Endothelial cell of umbilical vein (primary cell): ENCODE data around the gene SLC12A3. TPM values are rescaled to one million over a fixed set of nuclear protein-coding genes. Genes with fewer than 3 reads are reported as not detected.

Experiments
- BruUV-seq: library from RNA; stranded (reverse); fragments of 400-500 nt; replicated peaks from 2 replicates; lab custom pipeline; 2021; lab: Mats Ljungman, UMichigan
- CTCF ChIA-PET: fragments of 300-600, 350-600 bp; sonication (Branson Sonifier 250); formaldehyde crosslinking; loops from one replicate; lab custom pipeline; 2021; ENCODE audit warnings: antibody characterized with exemption, inconsistent platforms; lab: Charles Lee
- POLR2A ChIA-PET: fragments of 300-600, 350-600 bp; sonication (Branson Sonifier 250); formaldehyde crosslinking; loops from one replicate; lab custom pipeline; 2021; ENCODE audit warnings: antibody characterized with exemption, inconsistent platforms; lab: Charles Lee
- DNase-seq: peaks from one replicate; pipeline ENCODE4 v3.0.0-alpha.2; 2011; ENCODE audit warnings: low read depth, low spot score
- FAIRE-seq: peaks from 2 replicates; lab custom pipeline; 2011; peaks lifted over from hg19 to GRCh38; lab: Jason Lieb, UNC
- H2AFZ ChIP-seq: 2 replicates; pipeline ENCODE4 v1.6.0; 2012; ENCODE audit warnings: low read depth, low read length, control low read depth, inconsistent platforms
- H3K27ac ChIP-seq: 2 replicates; pipeline ENCODE4 v1.5.1; 2011; ENCODE audit warnings: low read depth, mild to moderate bottlenecking, control low read depth, low read length, moderate library complexity; ENCODE audit not compliant: insufficient read depth
- H3K27me3 ChIP-seq, 2 experiments: 2 replicates each; pipeline versions ENCODE4 v1.6.0 to v1.6.1; 2011; ENCODE audit warnings: low read length in 2 of 2, mixed read lengths in 1 of 2; ENCODE audit not compliant: control insufficient read depth in 2 of 2, insufficient read depth in 2 of 2
- H3K36me3 ChIP-seq, 2 experiments: 2 replicates in 1 of 2; 3 replicates in 1 of 2; pipeline ENCODE4 v1.5.1; 2011; ENCODE audit warnings: low read length in 2 of 2, mild to moderate bottlenecking in 1 of 2, moderate library complexity in 1 of 2; ENCODE audit not compliant: control insufficient read depth in 2 of 2, insufficient read depth in 2 of 2; ENCODE audit errors: extremely low read depth in 1 of 2
- H3K4me1 ChIP-seq: 3 replicates; pipeline ENCODE4 v1.5.1; 2011; ENCODE audit warnings: mild to moderate bottlenecking, low read length; ENCODE audit not compliant: control insufficient read depth, insufficient read depth; ENCODE audit errors: extremely low read depth
- H3K4me2 ChIP-seq: 2 replicates; pipeline ENCODE4 v1.6.1; 2011; ENCODE audit warnings: low read length, control low read depth, mixed read lengths; ENCODE audit not compliant: insufficient read depth
- H3K4me3 ChIP-seq, 3 experiments: fragments of 200-600 bp in 1 of 3; sonication (generic), shearing (Covaris generic) in 1 of 3; replicated peaks in 1 of 3; 2 replicates each; pipeline ENCODE4 v1.5.1; 2011 to 2016; ENCODE audit warnings: control low read depth in 3 of 3, low read length in 3 of 3, mild to moderate bottlenecking in 2 of 3, inconsistent platforms in 1 of 3, low read depth in 1 of 3, moderate library complexity in 1 of 3; ENCODE audit not compliant: insufficient read depth in 1 of 3
- H3K79me2 ChIP-seq: 2 replicates; pipeline ENCODE4 v1.6.0; 2012; ENCODE audit warnings: low read length, inconsistent platforms; ENCODE audit not compliant: control insufficient read depth, insufficient read depth
- H3K9ac ChIP-seq: replicated peaks from 2 replicates; pipeline ENCODE3; 2011; ENCODE audit warnings: low read length, control low read depth; ENCODE audit not compliant: insufficient read depth; ENCODE audit errors: extremely low read depth
- H3K9me1 ChIP-seq: replicated peaks from 3 replicates; pipeline ENCODE4 v1.6.0; 2011; ENCODE audit warnings: mild to moderate bottlenecking, low read length; ENCODE audit not compliant: control insufficient read depth, insufficient read depth; ENCODE audit errors: extremely low read depth
- H3K9me3 ChIP-seq: replicated peaks from 2 replicates; pipeline ENCODE4 v1.5.1; 2012; ENCODE audit warnings: low read length, inconsistent platforms; ENCODE audit not compliant: control insufficient read depth, insufficient read depth
- H4K20me1 ChIP-seq: replicated peaks from 2 replicates; pipeline ENCODE3; 2011; ENCODE audit warnings: mild to moderate bottlenecking, low read length; ENCODE audit not compliant: control insufficient read depth, insufficient read depth; ENCODE audit errors: extremely low read depth
- EZH2 ChIP-seq: IDR thresholded peaks from 2 replicates; pipeline ENCODE4 v1.6.1; 2012; ENCODE audit warnings: borderline replicate concordance, low read depth, mild to moderate bottlenecking, moderate library complexity, low read length, inconsistent platforms; ENCODE audit not compliant: severe bottlenecking
- FOS ChIP-seq: IDR thresholded peaks from 2 replicates; pipeline ENCODE4 v1.6.1; 2011; ENCODE audit warnings: mild to moderate bottlenecking, low read length, moderate library complexity, borderline replicate concordance; ENCODE audit not compliant: insufficient read depth
- GATA2 ChIP-seq: IDR thresholded peaks from 2 replicates; pipeline ENCODE4 v1.7.0; 2011; ENCODE audit warnings: low read depth, mild to moderate bottlenecking, moderate library complexity, mixed read lengths, low read length; ENCODE audit not compliant: insufficient read length, insufficient read depth
- JUN ChIP-seq: IDR thresholded peaks from 2 replicates; pipeline ENCODE4 v1.6.1; 2011; ENCODE audit warnings: borderline replicate concordance, low read depth; ENCODE audit not compliant: insufficient read length, insufficient read depth
- MYC ChIP-seq: IDR thresholded peaks from one replicate; pipeline ENCODE4 v1.6.1; 2011; ENCODE audit warnings: mild to moderate bottlenecking, low read depth, low read length
- POLR2A ChIP-seq: IDR thresholded peaks from 2 replicates; pipeline ENCODE4 v1.6.1; 2012; ENCODE audit warnings: low read depth, mild to moderate bottlenecking, control low read depth, low read length
- POLR2AphosphoS5 ChIP-seq: IDR thresholded peaks from 2 replicates; pipeline ENCODE4 v1.6.1; 2012; ENCODE audit warnings: low read depth, mild to moderate bottlenecking, control low read depth, low read length, moderate library complexity; ENCODE audit not compliant: insufficient read depth
- dilution Hi-C: fragments of 300-500 bp; cut with MboI; formaldehyde crosslinking; loops from one replicate; pipeline ENCODE4 v1.15.0; 2019; ENCODE audit warnings: low sequenced_read_pairs; ENCODE audit not compliant: extremely low pct_ligation_motif_present
- intact Hi-C: fragments of 100-400 bp; cut with micrococcal nuclease; formaldehyde crosslinking; loops from one replicate; pipeline ENCODE4 v1.10.0; 2022
- polyA plus RNA-seq, 4 experiments: library from polyadenylated mRNA; depleted of rRNA in 3 of 4; stranded (reverse) in 3 of 4; unstranded in 1 of 4; fragments of >200 nt; gene quantifications; 2 replicates each; pipeline versions ENCODE4 v1.2.1 to v1.2.3, GENCODE V29; 2011 to 2012; ENCODE audit warnings: missing spikeins in 1 of 4
- total RNA-seq: library from RNA; stranded (reverse); gene quantifications from 2 replicates; pipeline ENCODE4 v1.2.3, GENCODE V29; 2021
- TF ChIP-seq, protein P1 (sequence below), 2 donors: IDR thresholded peaks; 1 replicate in 1 of 2; 2 replicates in 1 of 2; pipeline ENCODE4 v1.5.1; 2011; ENCODE audit warnings: low read length in 2 of 2, mild to moderate bottlenecking in 2 of 2, moderate library complexity in 2 of 2, control low read depth in 1 of 2, inconsistent platforms in 1 of 2, low read depth in 1 of 2; ENCODE audit not compliant: insufficient read depth in 1 of 2; ENCODE audit errors: extremely low read depth in 1 of 2
- TF ChIP-seq, protein P2 (sequence below): IDR thresholded peaks from 2 replicates; pipeline ENCODE4 v1.6.1; 2011; ENCODE audit not compliant: insufficient read depth, insufficient read length

SLC12A3 gene
- total and polyA plus RNA-seq, 2 donors (not counting 3 experiments of a cell fraction or from before 2014, with no cell fraction given), result not detected

DNA sequence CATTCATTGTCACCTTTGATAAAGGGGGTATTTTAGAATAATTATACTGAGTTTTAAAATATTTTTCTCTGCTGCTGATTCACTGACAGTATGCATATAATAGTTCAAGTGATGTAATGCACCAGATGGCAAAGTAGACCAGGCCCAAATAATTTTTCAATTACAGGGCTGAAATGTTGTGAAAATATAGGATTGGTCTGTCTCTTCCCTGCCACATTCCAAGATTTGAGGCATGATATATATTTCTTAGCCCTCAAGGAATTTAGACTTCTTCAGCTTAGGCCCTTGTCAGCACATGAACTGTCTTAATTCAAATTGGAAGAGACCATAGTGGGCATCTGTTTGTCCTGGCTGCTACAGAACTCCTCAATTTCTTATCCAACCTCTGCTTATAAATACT lies 39.2 kb upstream of the SLC12A3 start:
- no TSS peak for BruUV-seq
- Histone ChIP-seq H3K27ac (no peak overlapping the region), H3K36me3 (peaks cover 2 to 4% of the 10 kb centered on the region in 2 experiments), H3K4me2 (no peak overlapping the region), H3K4me3 (no peak overlapping the region), H3K4me1 (no peaks in the 10 kb centered on the region), H3K27me3 (no peaks in the 10 kb centered on the region), H4K20me1 (no peaks in the 10 kb centered on the region), H3K79me2 (no peaks in the 10 kb centered on the region), H3K9ac (no peak overlapping the region), H3K9me1 (no peaks in the 10 kb centered on the region), H3K9me3 (no peaks in the 10 kb centered on the region), H2AFZ (no peak overlapping the region)
- dilution Hi-C loops (no loop called here), intact Hi-C loops (no loop called here)
- ChIA-PET CTCF (interaction anchor here (1.5 to 2.3 kb wide), 2 partner anchors 8 to 32 kb away, joined by 4 to 15 read pairs; no protein-coding TSS in a partner anchor), POLR2A (no interaction called here)
- DNase-seq (no peak), FAIRE-seq (no peak)
- no peak for TF ChIP-seq MYC
- TF ChIP-seq, protein P1, sequence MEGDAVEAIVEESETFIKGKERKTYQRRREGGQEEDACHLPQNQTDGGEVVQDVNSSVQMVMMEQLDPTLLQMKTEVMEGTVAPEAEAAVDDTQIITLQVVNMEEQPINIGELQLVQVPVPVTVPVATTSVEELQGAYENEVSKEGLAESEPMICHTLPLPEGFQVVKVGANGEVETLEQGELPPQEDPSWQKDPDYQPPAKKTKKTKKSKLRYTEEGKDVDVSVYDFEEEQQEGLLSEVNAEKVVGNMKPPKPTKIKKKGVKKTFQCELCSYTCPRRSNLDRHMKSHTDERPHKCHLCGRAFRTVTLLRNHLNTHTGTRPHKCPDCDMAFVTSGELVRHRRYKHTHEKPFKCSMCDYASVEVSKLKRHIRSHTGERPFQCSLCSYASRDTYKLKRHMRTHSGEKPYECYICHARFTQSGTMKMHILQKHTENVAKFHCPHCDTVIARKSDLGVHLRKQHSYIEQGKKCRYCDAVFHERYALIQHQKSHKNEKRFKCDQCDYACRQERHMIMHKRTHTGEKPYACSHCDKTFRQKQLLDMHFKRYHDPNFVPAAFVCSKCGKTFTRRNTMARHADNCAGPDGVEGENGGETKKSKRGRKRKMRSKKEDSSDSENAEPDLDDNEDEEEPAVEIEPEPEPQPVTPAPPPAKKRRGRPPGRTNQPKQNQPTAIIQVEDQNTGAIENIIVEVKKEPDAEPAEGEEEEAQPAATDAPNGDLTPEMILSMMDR (IDR thresholded peaks at IDR 0.05; ENCODE audit: extremely low read depth in 1 of 2, insufficient read depth in 1 of 2, low read depth in 1 of 2, low read length in 2 of 2), result no peak
- no peak for TF ChIP-seq POLR2A
- no peak for TF ChIP-seq EZH2
- TF ChIP-seq POLR2AphosphoS5, result no peak
- TF ChIP-seq, protein P2, sequence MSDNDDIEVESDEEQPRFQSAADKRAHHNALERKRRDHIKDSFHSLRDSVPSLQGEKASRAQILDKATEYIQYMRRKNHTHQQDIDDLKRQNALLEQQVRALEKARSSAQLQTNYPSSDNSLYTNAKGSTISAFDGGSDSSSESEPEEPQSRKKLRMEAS, result no peak
- no peak for TF ChIP-seq GATA2
- TF ChIP-seq JUN, result no peak
- no peak for TF ChIP-seq FOS
